SK-N-MC (cell line): ENCODE results near the gene PMAIP1.

ENCODE experiments used
- EZH2 ChIP-seq: fragments of 200-600 bp; sonication (generic); IDR thresholded peaks from one replicate; pipeline ENCODE4 v1.6.1; 2017; ENCODE audit warnings: antibody characterized with exemption
- FOXP2 ChIP-seq: optimal IDR thresholded peaks from 2 replicates; pipeline ENCODE3; 2011; ENCODE audit warnings: mild to moderate bottlenecking, moderate library complexity; ENCODE audit not compliant: insufficient read depth; ENCODE audit errors: extremely low read length, control extremely low read depth
- POLR2AphosphoS5 ChIP-seq: IDR thresholded peaks from 2 replicates; pipeline ENCODE4 v1.6.1; 2012; ENCODE audit warnings: mild to moderate bottlenecking, low read depth, low read length, borderline replicate concordance

- no peak for TF ChIP-seq EZH2
- TF ChIP-seq POLR2AphosphoS5, result no peak
- no peak for TF ChIP-seq FOXP2
These were observed 22.4 kb upstream of the PMAIP1 start for GRCh38 chr18:59877361-59877760.
